HCT116 (cell line): ENCODE measurements around the gene F10. TPM values are rescaled to one million over a fixed set of nuclear protein-coding genes. Genes with fewer than 3 reads are reported as not detected.
A peak's percentile ranks its signal among the peaks of the same experiment; 100 is the strongest.

Experiments used
- ATAC-seq: fragments of 200-7000 bp; cut with Tn5 transposase; 2 replicates; pipeline ENCODE4 v1.9.1; 2020; ENCODE audit warnings: mild to moderate bottlenecking, moderate library complexity
- Bru-seq: library from RNA; stranded (reverse); fragments of 400-500 nt; gene quantifications from one replicate; lab custom pipeline; 2021; lab: Mats Ljungman, UMichigan
- BruChase-seq, 2 experiments: library from RNA; stranded (reverse); fragments of 400-500 nt; gene quantifications; one replicate each; lab custom pipeline; 2021; lab: Mats Ljungman, UMichigan
- BruUV-seq: library from RNA; stranded (reverse); fragments of 400-500 nt; replicated peaks from 2 replicates; lab custom pipeline; 2021; lab: Mats Ljungman, UMichigan
- CTCF ChIA-PET: fragments of 300-600 bp; sonication (Branson Sonifier 250); formaldehyde crosslinking; loops from one replicate; lab custom pipeline; 2021; ENCODE audit warnings: antibody characterized with exemption; lab: Charles Lee
- POLR2A ChIA-PET: fragments of 300-600, 350-600 bp; sonication (Branson Sonifier 250); formaldehyde crosslinking; loops from one replicate; lab custom pipeline; 2021; ENCODE audit warnings: antibody characterized with exemption; lab: Charles Lee
- RAD21 ChIA-PET, 2 experiments: fragments of 300-600 bp; sonication (Branson Sonifier 250); formaldehyde crosslinking; loops; one replicate each; lab custom pipeline; 2023; ENCODE audit warnings: low total read pairs in 2 of 2; ENCODE audit not compliant: uncharacterized antibody in 2 of 2, unreplicated experiment in 2 of 2, low non-redundant PET in 1 of 2; lab: Charles Lee
- DNase-seq: peaks from one replicate; pipeline ENCODE4 v3.0.0-alpha.2; 2010; ENCODE audit warnings: low read depth, low spot score
- H2AFZ ChIP-seq: fragments of 200-600 bp; shearing (Covaris generic), sonication (generic); 2 replicates; pipeline ENCODE4 v1.6.1; 2017; ENCODE audit warnings: low read depth, mixed run types, mixed read lengths, antibody characterized with exemption, low read length; ENCODE audit not compliant: poor library complexity, severe bottlenecking
- H3K27ac ChIP-seq: 2 replicates; pipeline ENCODE4 v1.5.1; 2012; ENCODE audit warnings: low read depth, low read length
- H3K27me3 ChIP-seq: fragments of 200-600 bp; sonication (generic); 2 replicates; pipeline ENCODE4 v1.6.1; 2016; ENCODE audit warnings: mixed run types, low read length, mixed read lengths; ENCODE audit not compliant: insufficient read depth
- H3K36me3 ChIP-seq, 2 experiments: fragments of 200-500 bp in 1 of 2; fragments of 200-600 bp in 1 of 2; sonication (Bioruptor generic) in 1 of 2; sonication (generic) in 1 of 2; 2 replicates each; pipeline versions ENCODE4 v1.5.1 to v1.6.1; 2014 to 2016; ENCODE audit warnings: low read length in 2 of 2, inconsistent platforms in 1 of 2, mixed read lengths in 1 of 2, mixed run types in 1 of 2; ENCODE audit not compliant: insufficient read depth in 2 of 2, control insufficient read depth in 1 of 2
- H3K4me1 ChIP-seq, 2 experiments: fragments of 200-600 bp in 1 of 2; sonication (generic) in 1 of 2; 2 replicates each; pipeline versions ENCODE4 v1.5.1 to v1.6.1; 2012 to 2017; ENCODE audit warnings: low read length in 2 of 2, inconsistent platforms in 1 of 2, mild to moderate bottlenecking in 1 of 2, mixed read lengths in 1 of 2, mixed run types in 1 of 2, moderate library complexity in 1 of 2; ENCODE audit not compliant: insufficient read depth in 2 of 2, control insufficient read depth in 1 of 2
- H3K4me2 ChIP-seq: fragments of 200-600 bp; sonication (generic); 2 replicates; pipeline ENCODE4 v1.6.1; 2017; ENCODE audit warnings: mixed run types, low read length, mixed read lengths
- H3K4me3 ChIP-seq, 2 experiments: fragments of 200-600 bp in 1 of 2; sonication (generic) in 1 of 2; replicated peaks in 1 of 2; 2 replicates each; pipeline ENCODE4 v1.5.1; 2011 to 2016; ENCODE audit warnings: low read length in 2 of 2, control low read depth in 1 of 2, low read depth in 1 of 2, mild to moderate bottlenecking in 1 of 2, mixed read lengths in 1 of 2, mixed run types in 1 of 2
- H3K79me2 ChIP-seq: fragments of 200-600 bp; sonication (generic); 2 replicates; pipeline ENCODE4 v1.6.1; 2017; ENCODE audit warnings: mild to moderate bottlenecking, mixed run types, low read length, moderate library complexity, mixed read lengths; ENCODE audit not compliant: insufficient read depth
- H3K9ac ChIP-seq: fragments of 200-600 bp; sonication (generic); 2 replicates; pipeline ENCODE4 v1.6.1; 2016; ENCODE audit warnings: low read length, mixed read lengths
- H3K9me2 ChIP-seq: fragments of 200-600 bp; sonication (generic), shearing (Covaris generic); 2 replicates; pipeline ENCODE4 v1.6.1; 2017; ENCODE audit warnings: mixed run types, mild to moderate bottlenecking, moderate library complexity; ENCODE audit not compliant: insufficient read depth
- H3K9me3 ChIP-seq, 2 experiments: fragments of 200-500 bp in 1 of 2; fragments of 200-600 bp in 1 of 2; sonication (Bioruptor generic) in 1 of 2; sonication (generic) in 1 of 2; 2 replicates each; pipeline ENCODE4 v1.6.1; 2014 to 2017; ENCODE audit warnings: low read length in 2 of 2, mixed read lengths in 2 of 2, inconsistent platforms in 1 of 2, low read depth in 1 of 2, mild to moderate bottlenecking in 1 of 2, mixed run types in 1 of 2, moderate library complexity in 1 of 2; ENCODE audit not compliant: control insufficient read depth in 1 of 2, insufficient read depth in 1 of 2
- H4K20me1 ChIP-seq: fragments of 200-600 bp; sonication (generic), shearing (Covaris generic); 2 replicates; pipeline ENCODE4 v1.6.1; 2017; ENCODE audit warnings: mixed run types, mild to moderate bottlenecking, moderate library complexity; ENCODE audit not compliant: insufficient read depth
- POLR2AphosphoS5 ChIP-seq: IDR thresholded peaks from 2 replicates; pipeline ENCODE4 v1.6.1; 2011; ENCODE audit warnings: mild to moderate bottlenecking, low read depth, low read length, moderate library complexity
- intact Hi-C: fragments of 100-400 bp; cut with micrococcal nuclease; formaldehyde crosslinking; loops from 2 replicates; pipeline ENCODE4 v1.10.0; 2022
- long read RNA-seq: library from polyadenylated mRNA; unstranded; transcript quantifications from one replicate; pipeline ENCODE4 v2.0.0, GENCODE V29; 2021; ENCODE audit not compliant: unreplicated experiment
- polyA plus RNA-seq: library from polyadenylated mRNA; unstranded; fragments of >200 nt; gene quantifications from 2 replicates; pipeline ENCODE4 v1.2.1, GENCODE V29; 2012; ENCODE audit warnings: missing spikeins
- total RNA-seq: library from RNA; stranded (reverse); gene quantifications from one replicate; pipeline ENCODE4 v1.2.1, GENCODE V29; 2021; ENCODE audit not compliant: unreplicated experiment
- TF ChIP-seq, protein P1 (sequence below): IDR thresholded peaks from 2 replicates; pipeline ENCODE4 v1.6.1; 2012; ENCODE audit warnings: low read depth

The F10 gene
- total RNA-seq (4.0 TPM), Bru-seq, nascent RNA (percentile 24 among the genes with signal in this experiment), BruChase-seq, experiment 1, labeled RNA remaining after a 6-hour chase (percentile 25 among the genes with signal in this experiment), BruChase-seq, experiment 2, labeled RNA remaining after a 2-hour chase (percentile 25 among the genes with signal in this experiment)
- 5.4 and 6.4 TPM in 2 replicates for polyA plus RNA-seq
- long read RNA-seq, partial matches to known transcripts: 6 of 10 reads
- long read RNA-seq, other reads (novel, unspliced or antisense): 0 of 10 reads

DNA sequence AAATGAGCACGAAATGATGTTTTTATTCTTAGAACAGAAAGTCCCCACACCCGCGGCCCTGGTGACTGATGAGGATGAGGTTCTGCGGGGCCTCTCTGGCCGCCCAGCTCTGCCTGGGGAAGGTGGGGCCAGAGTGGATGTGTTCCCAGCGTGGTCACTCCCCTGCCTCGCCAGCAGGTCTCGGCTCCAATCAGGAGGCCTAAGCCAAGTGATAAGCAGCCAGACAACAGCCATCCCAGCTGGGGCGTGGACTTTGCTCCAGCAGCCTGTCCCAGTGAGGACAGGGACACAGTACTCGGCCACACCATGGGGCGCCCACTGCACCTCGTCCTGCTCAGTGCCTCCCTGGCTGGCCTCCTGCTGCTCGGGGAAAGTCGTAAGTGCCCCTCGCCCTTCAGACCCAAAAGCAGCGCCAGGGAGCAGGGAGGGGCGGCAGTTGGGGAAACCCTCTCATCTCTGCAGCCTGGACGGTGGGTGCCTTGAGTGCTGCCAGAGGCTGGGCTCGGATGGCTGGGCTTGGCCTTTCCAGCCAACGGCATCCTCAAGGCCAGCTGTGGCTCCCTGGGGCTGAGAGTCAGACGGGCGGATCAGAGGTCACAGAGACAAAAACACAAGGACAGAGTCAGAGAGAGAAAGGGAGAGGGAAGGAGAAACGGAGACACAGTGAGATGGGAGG is at the start of gene F10:
F10 (plus strand) TSS at position 250 of the 676 bp plus-strand sequence; CDS start at position 307, 57 bp downstream.
- peaks cover 5% of the 10 kb centered on the region; the same call in 1 of the 2 replicates for H3K27me3 ChIP-seq
- ChIA-PET CTCF (no interaction called here), POLR2A (no interaction called here), RAD21 (no interaction called here)
- ATAC-seq (peak; percentile 98), DNase-seq (peak; percentile 50)
- no peaks in the 10 kb centered on the region for H3K9me2 ChIP-seq
- H3K4me1 ChIP-seq: peaks cover 4 to 14% of the 10 kb centered on the region in 2 experiments; a peak in 3 of 4 replicates
- H4K20me1 ChIP-seq: no peaks in the 10 kb centered on the region
- H2AFZ ChIP-seq: no peak within 1 kb of the TSS
- peak within 1 kb of the TSS; percentile 76 for H3K4me2 ChIP-seq
- H3K27ac ChIP-seq: no peak within 1 kb of the TSS
- H3K9ac ChIP-seq: 0 out of 2 replicates have a peak within 1 kb of the TSS, but pooled peaks have one; percentile 18
- TF ChIP-seq, protein P1, sequence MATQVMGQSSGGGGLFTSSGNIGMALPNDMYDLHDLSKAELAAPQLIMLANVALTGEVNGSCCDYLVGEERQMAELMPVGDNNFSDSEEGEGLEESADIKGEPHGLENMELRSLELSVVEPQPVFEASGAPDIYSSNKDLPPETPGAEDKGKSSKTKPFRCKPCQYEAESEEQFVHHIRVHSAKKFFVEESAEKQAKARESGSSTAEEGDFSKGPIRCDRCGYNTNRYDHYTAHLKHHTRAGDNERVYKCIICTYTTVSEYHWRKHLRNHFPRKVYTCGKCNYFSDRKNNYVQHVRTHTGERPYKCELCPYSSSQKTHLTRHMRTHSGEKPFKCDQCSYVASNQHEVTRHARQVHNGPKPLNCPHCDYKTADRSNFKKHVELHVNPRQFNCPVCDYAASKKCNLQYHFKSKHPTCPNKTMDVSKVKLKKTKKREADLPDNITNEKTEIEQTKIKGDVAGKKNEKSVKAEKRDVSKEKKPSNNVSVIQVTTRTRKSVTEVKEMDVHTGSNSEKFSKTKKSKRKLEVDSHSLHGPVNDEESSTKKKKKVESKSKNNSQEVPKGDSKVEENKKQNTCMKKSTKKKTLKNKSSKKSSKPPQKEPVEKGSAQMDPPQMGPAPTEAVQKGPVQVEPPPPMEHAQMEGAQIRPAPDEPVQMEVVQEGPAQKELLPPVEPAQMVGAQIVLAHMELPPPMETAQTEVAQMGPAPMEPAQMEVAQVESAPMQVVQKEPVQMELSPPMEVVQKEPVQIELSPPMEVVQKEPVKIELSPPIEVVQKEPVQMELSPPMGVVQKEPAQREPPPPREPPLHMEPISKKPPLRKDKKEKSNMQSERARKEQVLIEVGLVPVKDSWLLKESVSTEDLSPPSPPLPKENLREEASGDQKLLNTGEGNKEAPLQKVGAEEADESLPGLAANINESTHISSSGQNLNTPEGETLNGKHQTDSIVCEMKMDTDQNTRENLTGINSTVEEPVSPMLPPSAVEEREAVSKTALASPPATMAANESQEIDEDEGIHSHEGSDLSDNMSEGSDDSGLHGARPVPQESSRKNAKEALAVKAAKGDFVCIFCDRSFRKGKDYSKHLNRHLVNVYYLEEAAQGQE: no peak
- TF ChIP-seq POLR2AphosphoS5: peak; percentile 69
- TF ChIP-seq, all 23 proteins: peak for 1
- Histone ChIP-seq H3K36me3 (no peaks in the 10 kb centered on the region), H3K4me3 (peak within 1 kb of the TSS; percentile 30 to 46), H3K9me3 (no peaks in the 10 kb centered on the region), H3K79me2 (no peaks in the 10 kb centered on the region)
- intact Hi-C loops: loop anchor here (5.0 kb wide), 1 partner anchor 85 kb away; no protein-coding TSS in a partner anchor
- BruUV-seq: no TSS peak
